Naive B cell (primary cell): ENCODE data around the gene ONECUT3. TPM values are rescaled to one million over a fixed set of nuclear protein-coding genes. Genes with fewer than 3 reads are reported as not detected.

ENCODE experiments used
- ATAC-seq, 2 donors: fragments of 150-1000 bp; cut with Tn5 transposase; 2 replicates each; pipeline ENCODE4 v1.10.0; 2021; ENCODE audit warnings: low read depth in 2 of 2, mild to moderate bottlenecking in 2 of 2, moderate library complexity in 2 of 2
- DNase-seq: peaks from one replicate; pipeline ENCODE4 v3.0.0; 2022
- H3K27ac Mint-ChIP-seq, 6 donors: one replicate each; pipeline ENCODE4 v1.8.0; 2020 to 2022; ENCODE audit warnings: mild to moderate bottlenecking in 6 of 6, mixed read lengths in 6 of 6, moderate library complexity in 5 of 6, inconsistent platforms in 2 of 6
- H3K27me3 Mint-ChIP-seq, 3 donors: one replicate each; pipeline ENCODE4 v1.8.0; 2021 to 2022; ENCODE audit warnings: mixed read lengths in 3 of 3, mild to moderate bottlenecking in 1 of 3
- H3K36me3 Mint-ChIP-seq, 2 donors: one replicate each; pipeline ENCODE4 v1.8.0; 2020 to 2022; ENCODE audit warnings: mixed read lengths in 2 of 2, inconsistent platforms in 1 of 2, mild to moderate bottlenecking in 1 of 2
- H3K4me1 Mint-ChIP-seq, 3 donors: one replicate each; pipeline ENCODE4 v1.8.0; 2020 to 2022; ENCODE audit warnings: mixed read lengths in 3 of 3, inconsistent platforms in 1 of 3, mild to moderate bottlenecking in 1 of 3, moderate library complexity in 1 of 3
- H3K4me3 Mint-ChIP-seq, 8 donors: one replicate each; pipeline ENCODE4 v1.8.0; 2020 to 2022; ENCODE audit warnings: mild to moderate bottlenecking in 8 of 8, mixed read lengths in 8 of 8, moderate library complexity in 8 of 8, inconsistent platforms in 2 of 8
- H3K9me3 Mint-ChIP-seq, 7 donors: one replicate each; pipeline ENCODE4 v1.8.0; 2020 to 2022; ENCODE audit warnings: mixed read lengths in 7 of 7, mild to moderate bottlenecking in 5 of 7, inconsistent platforms in 2 of 7, moderate library complexity in 1 of 7
- polyA plus RNA-seq, 6 donors: library from polyadenylated mRNA; unstranded; fragments of 300-500 nt; fragmentation: Illumina TruSeq; gene quantifications; one replicate each; pipeline ENCODE4 v1.2.3, GENCODE V29; 2021; ENCODE audit warnings: low read depth in 6 of 6

The ONECUT3 gene
- polyA plus RNA-seq, 6 donors from 2014 or later = not detected

DNA sequence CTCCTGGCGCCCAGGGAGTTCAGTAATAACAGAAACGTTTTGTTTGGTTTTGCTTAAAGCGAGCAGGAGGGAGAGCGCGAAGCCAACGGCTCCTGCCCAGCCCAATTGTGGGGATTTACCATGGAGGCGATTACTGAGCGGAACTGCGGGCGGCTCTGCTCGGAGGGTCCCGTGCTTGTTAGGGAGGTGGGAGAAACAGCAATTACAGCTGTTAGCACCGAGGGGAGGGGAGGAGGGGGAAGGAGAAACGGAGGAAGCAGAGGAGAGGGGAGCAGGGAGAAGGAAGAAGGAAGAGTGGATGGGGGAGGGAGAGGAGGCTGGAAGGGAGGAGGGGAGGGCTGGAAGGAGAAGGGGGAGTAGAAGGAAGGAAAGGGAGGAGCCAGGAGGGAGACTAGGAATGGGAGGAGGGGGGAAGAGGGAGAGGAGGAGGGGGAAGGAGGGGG is 7.7 kb upstream of the ONECUT3 start:
- Mint-ChIP-seq H3K27ac (peak overlapping the region in 1 of 6 donors; percentile 76), H3K4me1 (peaks cover 13 to 19% (median 16%) of the 10 kb centered on the region in 3 donors), H3K36me3 (no peaks in the 10 kb centered on the region), H3K4me3 (peak overlapping the region in 1 of 8 donors; percentile 57), H3K9me3 (peaks cover 0 to 6% (median 4%) of the 10 kb centered on the region in 7 donors), H3K27me3 (peaks cover 14 to 66% (median 31%) of the 10 kb centered on the region in 3 donors)
- DNase-seq = no peak
- no peak for ATAC-seq

DNA sequence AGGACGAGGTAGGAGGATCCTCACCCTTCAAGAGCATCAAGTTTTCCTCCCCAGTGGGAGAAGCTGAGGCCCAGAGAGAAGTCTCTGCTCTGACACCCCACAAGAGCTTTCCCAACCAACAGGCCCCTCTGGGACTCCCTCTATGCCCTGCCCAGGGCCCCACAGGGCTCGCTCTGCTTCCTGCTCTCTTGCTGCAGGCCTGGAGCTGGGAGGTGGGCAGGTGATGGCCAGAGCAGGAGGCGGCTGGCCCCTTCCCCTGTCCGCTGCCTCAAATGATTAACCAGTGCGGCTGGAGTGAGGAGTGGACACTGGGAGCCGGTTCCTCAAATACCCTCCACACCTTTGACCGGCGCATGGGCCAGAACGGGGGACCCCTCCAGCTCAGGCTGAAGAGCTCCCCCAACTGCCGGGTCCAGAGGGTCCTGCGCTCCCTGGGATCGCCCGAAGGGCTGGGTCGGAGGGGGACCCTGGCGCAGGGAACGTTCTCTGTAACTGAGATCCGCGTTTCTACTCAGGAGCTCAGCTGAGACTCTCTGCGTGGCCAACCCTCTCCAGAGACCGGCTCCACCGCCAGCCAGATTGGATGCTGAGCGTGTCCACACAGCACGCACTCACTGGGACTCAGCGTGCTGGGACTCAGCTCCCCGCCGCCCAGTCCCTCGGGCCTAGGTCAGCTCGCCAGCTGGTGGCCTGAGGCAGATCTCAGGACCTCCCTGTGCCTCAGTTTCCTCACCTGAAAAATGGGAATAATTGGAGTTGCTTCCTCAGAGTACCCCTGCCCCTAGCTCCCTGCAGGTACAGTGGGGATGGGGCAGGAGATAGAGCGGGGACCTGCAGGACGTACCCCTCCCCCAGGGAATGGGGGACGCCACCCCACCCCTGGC is 6.7 kb upstream of the ONECUT3 start:
- ATAC-seq (peak in 1 of 2 donors; percentile 21), DNase-seq (no peak)
- peak overlapping the region in 3 of 8 donors; percentile 25 to 68 (median 41) for H3K4me3 Mint-ChIP-seq
- H3K4me1 Mint-ChIP-seq = peaks cover 18 to 23% (median 20%) of the 10 kb centered on the region in 3 donors
- H3K9me3 Mint-ChIP-seq = peaks cover 0 to 2% (median 0%) of the 10 kb centered on the region in 7 donors
- H3K27ac Mint-ChIP-seq = no peak overlapping the region
- H3K36me3 Mint-ChIP-seq = no peaks in the 10 kb centered on the region
- peaks cover 16 to 64% (median 37%) of the 10 kb centered on the region in 3 donors for H3K27me3 Mint-ChIP-seq

DNA sequence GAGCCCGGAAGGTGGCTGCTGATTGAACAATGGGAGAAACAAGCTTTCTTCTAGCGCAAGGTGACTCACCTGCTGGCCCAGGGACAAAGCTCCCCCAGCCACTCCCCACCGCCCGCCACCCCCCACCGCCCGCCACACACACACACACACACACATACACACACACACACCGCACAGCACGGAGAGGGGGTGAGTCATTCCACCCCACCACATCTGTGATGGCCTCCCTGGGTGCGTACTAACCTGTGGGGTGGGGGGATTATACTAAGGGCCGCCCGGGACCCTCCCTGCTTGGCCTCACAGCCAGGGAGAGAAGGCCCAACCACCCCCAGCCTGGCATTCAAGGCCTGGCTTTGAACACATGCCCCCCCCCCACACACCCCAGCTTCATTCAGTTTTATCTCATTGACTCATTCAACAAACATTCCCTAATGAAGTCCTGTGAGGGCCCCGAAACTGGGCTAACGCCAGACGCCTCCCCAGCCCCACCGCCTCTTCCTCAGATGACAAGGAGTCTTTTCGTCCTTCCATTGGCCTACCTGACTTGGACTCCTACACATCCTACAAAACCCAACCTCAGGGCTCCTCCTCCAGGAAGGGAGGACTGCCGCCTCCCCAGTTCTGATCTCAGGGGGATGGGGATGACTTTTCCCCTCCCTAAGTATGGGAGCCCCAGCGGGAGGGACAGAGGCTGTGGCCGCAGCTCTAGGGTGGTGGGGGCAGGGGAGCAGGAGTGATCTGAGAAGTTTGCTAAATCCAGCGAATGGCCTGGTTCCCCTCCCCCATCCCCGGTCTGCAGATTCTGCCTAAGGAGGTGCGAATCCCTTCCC is 5.8 kb upstream of the ONECUT3 start:
- no peaks in the 10 kb centered on the region for H3K36me3 Mint-ChIP-seq
- peaks cover 18 to 69% (median 41%) of the 10 kb centered on the region in 3 donors for H3K27me3 Mint-ChIP-seq
- H3K4me1 Mint-ChIP-seq = peaks cover 25 to 27% (median 26%) of the 10 kb centered on the region in 3 donors
- ATAC-seq = no peak
- peak overlapping the region in 7 of 8 donors; percentile 56 to 85 (median 72) for H3K4me3 Mint-ChIP-seq
- H3K9me3 Mint-ChIP-seq = no peaks in the 10 kb centered on the region
- DNase-seq = no peak
- peak overlapping the region in 2 of 6 donors; percentile 52 to 83 for H3K27ac Mint-ChIP-seq

DNA sequence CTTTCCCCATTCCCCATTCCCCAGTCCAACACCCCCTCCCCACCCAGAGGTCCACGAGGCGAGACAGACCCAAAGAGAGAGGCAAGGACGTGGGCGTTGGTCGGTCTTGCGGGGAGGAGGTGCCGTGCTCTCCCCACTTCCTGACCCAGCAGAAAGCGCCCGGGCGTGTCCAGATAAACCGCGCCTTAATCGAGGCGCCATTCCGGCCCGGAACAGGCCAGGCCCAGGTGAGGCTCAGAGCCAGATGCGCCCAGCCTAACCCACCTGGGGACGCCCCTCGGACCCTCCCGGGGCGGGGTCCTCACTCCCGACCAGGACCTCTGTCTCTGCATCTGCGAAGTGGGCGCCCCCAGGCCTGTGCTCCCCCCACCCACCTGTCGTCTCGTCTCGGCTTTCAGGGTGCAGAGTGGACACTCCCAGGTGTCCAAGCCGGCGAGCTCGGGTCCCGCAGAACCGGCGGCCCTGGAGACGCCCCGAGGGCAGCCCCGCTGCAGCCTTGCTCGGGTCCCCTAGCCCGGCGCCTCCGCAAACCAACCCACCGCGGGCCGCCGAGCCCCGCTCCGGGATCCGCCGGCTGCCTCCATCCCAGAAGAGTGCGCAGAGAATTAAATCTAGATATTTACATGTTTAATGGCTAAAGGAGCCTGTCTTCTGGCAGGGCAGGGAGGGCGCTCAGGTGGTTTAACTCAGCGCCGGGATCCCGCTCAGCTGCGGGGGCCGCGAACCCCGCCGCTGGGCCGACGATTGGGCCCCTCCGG is 5.0 kb upstream of the ONECUT3 start:
- Mint-ChIP-seq H3K27me3 (peaks cover 18 to 66% (median 48%) of the 10 kb centered on the region in 3 donors), H3K27ac (peak overlapping the region in 2 of 6 donors; percentile 52 to 83), H3K4me1 (peaks cover 29 to 31% (median 31%) of the 10 kb centered on the region in 3 donors), H3K9me3 (no peaks in the 10 kb centered on the region), H3K36me3 (no peaks in the 10 kb centered on the region), H3K4me3 (peak overlapping the region in 7 of 8 donors; percentile 56 to 85 (median 72))
- DNase-seq (peak; percentile 44), ATAC-seq (peak; percentile 60 to 61)

DNA sequence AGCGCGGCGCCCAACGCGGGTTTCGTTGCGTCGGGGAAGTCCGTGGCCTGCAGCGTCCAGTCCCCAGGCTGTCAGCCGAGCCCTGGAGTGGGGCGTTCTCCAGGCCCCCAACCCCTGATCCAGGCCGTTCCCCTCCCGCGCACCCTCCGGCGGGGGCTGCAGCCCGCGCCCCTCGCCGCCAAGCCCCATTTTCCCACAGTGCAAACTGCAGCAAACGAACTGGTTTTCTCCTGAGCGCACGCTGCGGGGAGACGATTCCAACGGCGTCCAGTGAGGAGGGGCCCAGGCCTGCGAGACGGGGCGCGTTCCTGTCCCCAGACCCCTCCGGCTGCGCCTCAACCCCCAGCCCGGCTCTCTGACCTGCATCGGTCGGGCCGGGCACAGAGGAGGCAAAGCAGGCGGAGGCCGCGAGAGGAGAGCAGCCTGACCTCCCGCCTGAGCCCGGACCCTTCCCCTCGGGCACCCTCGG is 4.4 kb upstream of the ONECUT3 start:
- ATAC-seq (no peak), DNase-seq (no peak)
- H3K4me1 Mint-ChIP-seq = peaks cover 29 to 31% (median 31%) of the 10 kb centered on the region in 3 donors
- peak overlapping the region in 1 of 8 donors; percentile 68 for H3K4me3 Mint-ChIP-seq
- H3K36me3 Mint-ChIP-seq = no peaks in the 10 kb centered on the region
- no peaks in the 10 kb centered on the region for H3K9me3 Mint-ChIP-seq
- peak overlapping the region in 1 of 6 donors; percentile 24 for H3K27ac Mint-ChIP-seq
- H3K27me3 Mint-ChIP-seq = peaks cover 18 to 63% (median 48%) of the 10 kb centered on the region in 3 donors

DNA sequence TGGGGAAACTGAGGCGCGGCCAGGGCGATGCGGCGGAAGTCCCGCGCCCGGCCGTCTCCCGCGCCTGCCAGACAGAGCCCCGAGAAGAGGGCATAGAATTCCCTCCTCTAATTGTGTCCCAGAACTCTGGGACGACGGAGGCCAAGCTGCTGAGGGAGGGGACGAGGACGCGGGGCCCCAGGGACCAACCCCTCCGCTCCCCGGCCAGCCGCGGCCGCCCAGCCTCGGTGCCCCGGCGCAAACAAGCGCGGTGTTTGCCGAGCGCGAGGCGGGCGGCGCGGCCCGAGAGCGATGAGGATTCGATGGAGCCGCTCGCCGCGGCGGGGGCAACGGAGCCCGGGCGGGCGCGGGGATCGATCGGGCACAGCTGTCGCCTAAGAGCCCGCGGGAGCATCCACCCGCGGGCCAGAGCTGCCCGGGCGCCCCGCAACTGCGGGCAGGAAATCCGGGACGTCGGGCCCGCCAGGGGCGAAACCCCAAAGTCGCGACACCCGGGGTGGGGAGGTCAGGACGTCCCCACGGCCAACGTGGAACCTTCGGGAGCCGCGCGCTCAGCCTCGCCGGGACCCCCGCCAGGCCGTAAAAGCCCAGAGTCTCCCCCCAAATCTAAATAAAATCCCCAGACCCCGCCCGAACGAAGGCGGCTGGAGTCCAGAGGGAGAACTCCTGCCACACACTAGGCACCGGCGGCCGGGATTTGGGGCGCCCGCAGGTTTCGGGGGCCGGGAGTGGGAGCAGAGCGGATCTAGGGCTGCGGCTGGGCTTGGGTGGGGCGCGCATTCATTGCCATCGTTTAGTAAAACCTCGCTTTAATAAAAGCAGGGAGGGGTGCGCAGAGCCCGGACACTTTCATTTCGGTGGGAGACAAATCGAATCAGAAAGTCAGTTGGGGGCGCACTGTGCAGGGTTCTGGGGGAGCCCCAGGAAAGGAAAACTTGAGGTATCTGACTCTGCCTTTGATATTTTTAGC is 3.6 kb upstream of the ONECUT3 start:
- no peak for ATAC-seq
- Mint-ChIP-seq H3K36me3 (no peaks in the 10 kb centered on the region), H3K9me3 (no peaks in the 10 kb centered on the region), H3K27ac (peak overlapping the region in 2 of 6 donors; percentile 53 to 68), H3K27me3 (peaks cover 18 to 59% (median 48%) of the 10 kb centered on the region in 3 donors), H3K4me1 (peaks cover 31% of the 10 kb centered on the region in 3 donors), H3K4me3 (peak overlapping the region; percentile 19 to 81 (median 68))
- no peak for DNase-seq

DNA sequence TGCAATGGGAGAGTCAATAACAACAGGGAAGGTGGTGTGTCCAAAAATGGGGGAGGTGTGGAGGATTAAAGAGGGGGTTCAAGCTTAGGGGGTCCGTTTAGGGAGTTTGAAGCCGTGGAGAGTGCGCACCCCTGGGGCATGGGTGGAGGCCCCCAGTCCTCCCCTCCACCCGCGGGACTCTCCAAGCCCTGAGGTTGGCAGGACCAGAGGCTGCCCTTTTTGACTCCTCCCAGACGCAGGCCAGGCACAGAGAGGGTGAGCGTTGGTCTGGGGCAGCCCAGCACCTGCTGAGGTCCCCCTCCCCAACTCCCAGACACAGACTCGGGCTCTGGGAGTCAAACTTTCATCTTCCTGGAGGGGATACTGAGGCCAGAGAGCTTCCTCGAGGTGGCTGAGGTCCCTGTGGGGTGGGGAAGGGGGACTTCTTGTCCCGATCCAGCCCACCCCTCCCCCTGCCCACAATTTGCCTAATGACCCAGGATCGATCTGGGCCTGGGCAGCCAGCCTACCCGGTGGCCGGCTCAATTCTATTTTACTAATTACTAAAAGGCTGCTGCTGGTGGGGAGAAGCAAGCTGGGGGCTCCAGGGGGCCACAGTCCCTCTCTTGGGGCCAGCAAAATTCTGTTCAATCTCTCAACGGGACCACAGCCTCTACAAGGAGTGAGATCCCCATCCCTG is 2.8 kb upstream of the ONECUT3 start:
- H3K27ac Mint-ChIP-seq = peak overlapping the region in 2 of 6 donors; percentile 53 to 68
- peaks cover 0 to 4% of the 10 kb centered on the region in 2 donors for H3K36me3 Mint-ChIP-seq
- ATAC-seq = no peak
- H3K4me1 Mint-ChIP-seq = peaks cover 31 to 34% (median 32%) of the 10 kb centered on the region in 3 donors
- H3K9me3 Mint-ChIP-seq = no peaks in the 10 kb centered on the region
- H3K4me3 Mint-ChIP-seq = peak overlapping the region in 7 of 8 donors; percentile 35 to 81 (median 68)
- H3K27me3 Mint-ChIP-seq = peaks cover 19 to 55% (median 48%) of the 10 kb centered on the region in 3 donors
- DNase-seq = no peak

DNA sequence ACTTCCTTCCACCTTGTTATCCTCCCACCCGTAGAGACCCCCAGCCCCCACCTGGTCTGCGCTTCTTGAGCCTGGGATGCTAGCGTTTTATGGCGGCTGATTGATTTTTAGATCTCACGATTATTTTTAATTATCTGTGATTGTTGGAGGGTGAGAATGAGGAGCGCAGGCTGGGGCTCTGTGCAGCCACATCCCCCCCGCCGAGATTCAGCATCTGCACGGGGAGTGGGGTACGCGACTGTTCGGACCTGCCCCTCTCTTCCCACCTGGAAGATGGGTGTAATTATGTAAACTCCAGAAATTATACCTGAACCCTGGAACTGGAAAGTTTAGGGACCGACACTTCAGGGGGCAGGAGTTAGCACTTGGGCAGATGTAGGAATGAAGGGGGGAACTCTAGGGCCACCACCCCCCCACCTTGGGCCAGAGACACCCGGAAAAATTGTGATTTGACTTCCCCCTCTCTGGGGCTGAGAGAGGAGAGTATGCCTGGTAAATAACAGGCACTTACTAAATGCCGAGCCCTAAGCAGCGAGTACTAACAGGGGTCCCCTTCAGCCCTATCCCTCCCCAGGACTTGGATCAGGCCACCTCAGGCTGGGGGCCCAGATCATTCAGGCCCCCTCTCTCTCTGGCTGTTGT is 1.8 kb upstream of the ONECUT3 start:
- Mint-ChIP-seq H3K27ac (peak overlapping the region in 4 of 6 donors; percentile 33 to 79 (median 70)), H3K4me3 (peak overlapping the region in 6 of 8 donors; percentile 30 to 79 (median 49)), H3K27me3 (peaks cover 19 to 58% (median 49%) of the 10 kb centered on the region in 3 donors), H3K4me1 (peaks cover 32 to 38% (median 36%) of the 10 kb centered on the region in 3 donors), H3K36me3 (peaks cover 0 to 8% of the 10 kb centered on the region in 2 donors), H3K9me3 (no peaks in the 10 kb centered on the region)
- no peak for DNase-seq
- ATAC-seq = no peak

DNA sequence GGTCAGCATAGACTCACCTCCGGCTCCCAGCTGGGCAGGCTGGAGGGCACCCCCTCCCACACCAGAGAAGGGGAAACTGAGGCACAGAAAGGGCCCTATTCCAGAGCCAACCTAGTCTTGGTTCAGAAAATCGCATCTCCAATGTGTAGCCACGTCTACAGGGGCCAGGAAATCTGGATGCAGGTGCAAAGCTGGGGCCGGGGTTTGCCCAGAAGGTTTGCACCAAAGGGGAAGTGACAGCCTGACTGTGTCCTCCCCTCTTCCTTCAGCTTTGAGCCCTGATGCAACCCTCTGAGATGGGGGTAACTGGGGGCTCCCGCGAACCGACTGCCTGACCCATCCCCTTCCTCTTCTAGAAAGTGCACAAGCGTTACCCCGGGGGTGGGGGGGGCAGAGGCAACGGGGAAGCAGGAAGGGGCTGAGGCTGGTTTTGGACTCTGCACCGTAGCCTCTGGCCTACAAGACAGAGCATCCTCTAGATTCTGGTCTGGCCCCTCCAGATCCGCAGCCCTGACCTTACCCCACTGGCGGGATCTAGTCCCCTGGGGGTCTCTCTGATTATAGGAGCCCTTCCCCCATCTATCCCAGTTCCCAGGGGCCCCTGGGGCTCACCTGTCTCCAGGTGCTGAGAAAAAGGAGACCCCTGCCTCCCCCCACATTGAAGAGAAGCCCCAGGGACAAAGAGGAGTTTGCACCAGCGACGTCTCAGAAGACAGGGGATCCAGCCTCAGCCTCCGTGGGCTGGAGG is 1.1 kb upstream of the ONECUT3 start:
- peak overlapping the region in 6 of 8 donors; percentile 23 to 79 (median 49) for H3K4me3 Mint-ChIP-seq
- no peaks in the 10 kb centered on the region for H3K9me3 Mint-ChIP-seq
- no peak for DNase-seq
- H3K27ac Mint-ChIP-seq = peak overlapping the region in 5 of 6 donors; percentile 33 to 79 (median 69)
- H3K4me1 Mint-ChIP-seq = peaks cover 36 to 43% (median 42%) of the 10 kb centered on the region in 3 donors
- H3K27me3 Mint-ChIP-seq = peaks cover 19 to 59% (median 53%) of the 10 kb centered on the region in 3 donors
- ATAC-seq = peak; percentile 68 to 73
- H3K36me3 Mint-ChIP-seq = peaks cover 0 to 8% of the 10 kb centered on the region in 2 donors

DNA sequence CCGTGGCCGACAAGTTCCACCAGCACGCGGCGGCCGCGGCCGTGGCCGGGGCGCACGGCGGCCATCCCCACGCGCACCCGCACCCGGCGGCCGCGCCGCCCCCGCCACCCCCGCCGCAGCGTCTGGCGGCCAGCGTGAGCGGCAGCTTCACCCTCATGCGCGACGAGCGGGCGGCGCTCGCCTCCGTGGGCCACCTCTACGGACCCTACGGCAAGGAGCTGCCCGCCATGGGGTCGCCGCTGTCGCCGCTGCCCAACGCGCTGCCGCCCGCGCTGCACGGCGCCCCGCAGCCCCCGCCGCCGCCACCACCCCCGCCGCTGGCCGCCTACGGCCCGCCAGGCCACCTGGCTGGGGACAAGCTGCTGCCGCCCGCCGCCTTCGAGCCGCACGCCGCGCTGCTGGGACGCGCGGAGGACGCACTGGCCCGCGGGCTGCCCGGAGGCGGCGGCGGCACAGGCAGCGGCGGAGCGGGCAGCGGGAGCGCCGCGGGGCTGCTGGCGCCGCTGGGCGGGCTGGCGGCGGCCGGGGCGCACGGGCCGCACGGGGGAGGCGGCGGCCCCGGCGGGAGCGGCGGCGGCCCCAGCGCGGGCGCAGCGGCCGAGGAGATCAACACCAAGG is 821 bp downstream of the ONECUT3 start:
- Mint-ChIP-seq H3K4me1 (peaks cover 34 to 41% (median 35%) of the 10 kb centered on the region in 3 donors), H3K4me3 (peak overlapping the region in 1 of 8 donors; percentile 36), H3K27me3 (peaks cover 19 to 67% (median 61%) of the 10 kb centered on the region in 3 donors), H3K36me3 (peaks cover 0 to 8% of the 10 kb centered on the region in 2 donors), H3K9me3 (no peaks in the 10 kb centered on the region), H3K27ac (peak overlapping the region in 1 of 6 donors; percentile 57)
- ATAC-seq = no peak
- no peak for DNase-seq
